ENCODE data around the gene NUDT14.

DNA sequence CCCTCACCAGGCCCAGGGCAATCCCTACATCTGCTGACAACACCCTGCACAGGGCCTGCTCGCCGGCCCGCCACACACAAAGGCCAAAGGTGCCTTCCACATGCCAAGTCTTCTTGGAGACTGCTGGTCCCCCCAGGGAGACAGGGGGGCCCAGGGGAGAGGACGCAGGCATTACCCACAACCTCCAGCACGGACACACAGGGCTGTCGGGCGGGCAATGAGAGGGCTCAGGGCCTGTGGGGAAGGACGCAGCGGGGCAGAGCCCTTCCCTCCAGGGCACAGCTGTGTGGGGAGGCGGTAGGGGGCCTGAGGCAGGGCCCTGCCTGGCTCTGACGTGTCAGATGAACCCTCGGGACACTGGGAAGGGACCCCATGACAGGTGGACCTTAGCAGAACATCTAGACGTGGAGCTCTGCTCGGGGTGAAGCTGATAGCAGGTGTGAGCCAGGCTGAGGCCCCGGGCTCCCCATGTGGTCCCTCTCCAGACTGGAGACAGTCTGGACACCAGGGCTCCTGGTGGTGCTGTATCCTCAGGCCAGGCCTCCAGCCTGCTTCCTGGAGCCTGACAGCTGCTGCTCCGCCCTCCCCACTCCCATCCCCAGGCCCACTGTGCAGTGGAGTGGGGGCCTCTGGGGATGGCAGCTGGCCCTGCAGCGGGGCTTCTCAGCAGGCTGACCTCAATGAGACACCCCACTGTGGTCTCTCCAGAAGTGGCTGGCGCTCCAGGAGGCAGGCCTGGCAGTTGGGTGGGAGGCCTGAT lies 31.6 kb upstream of the NUDT14 start:
- TF ChIP-seq, protein P1, sequence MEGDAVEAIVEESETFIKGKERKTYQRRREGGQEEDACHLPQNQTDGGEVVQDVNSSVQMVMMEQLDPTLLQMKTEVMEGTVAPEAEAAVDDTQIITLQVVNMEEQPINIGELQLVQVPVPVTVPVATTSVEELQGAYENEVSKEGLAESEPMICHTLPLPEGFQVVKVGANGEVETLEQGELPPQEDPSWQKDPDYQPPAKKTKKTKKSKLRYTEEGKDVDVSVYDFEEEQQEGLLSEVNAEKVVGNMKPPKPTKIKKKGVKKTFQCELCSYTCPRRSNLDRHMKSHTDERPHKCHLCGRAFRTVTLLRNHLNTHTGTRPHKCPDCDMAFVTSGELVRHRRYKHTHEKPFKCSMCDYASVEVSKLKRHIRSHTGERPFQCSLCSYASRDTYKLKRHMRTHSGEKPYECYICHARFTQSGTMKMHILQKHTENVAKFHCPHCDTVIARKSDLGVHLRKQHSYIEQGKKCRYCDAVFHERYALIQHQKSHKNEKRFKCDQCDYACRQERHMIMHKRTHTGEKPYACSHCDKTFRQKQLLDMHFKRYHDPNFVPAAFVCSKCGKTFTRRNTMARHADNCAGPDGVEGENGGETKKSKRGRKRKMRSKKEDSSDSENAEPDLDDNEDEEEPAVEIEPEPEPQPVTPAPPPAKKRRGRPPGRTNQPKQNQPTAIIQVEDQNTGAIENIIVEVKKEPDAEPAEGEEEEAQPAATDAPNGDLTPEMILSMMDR (IDR thresholded peaks at IDR 0.05; ENCODE audit: low read depth, low read length) = no peak
- no peak for TF ChIP-seq EZH2phosphoT487 (IDR thresholded peaks at IDR 0.05; ENCODE audit: low read depth)

Data from OCI-LY3 (cell line).